ENCODE measurements around the gene DUOXA1.

DUOXA1 gene

DNA sequence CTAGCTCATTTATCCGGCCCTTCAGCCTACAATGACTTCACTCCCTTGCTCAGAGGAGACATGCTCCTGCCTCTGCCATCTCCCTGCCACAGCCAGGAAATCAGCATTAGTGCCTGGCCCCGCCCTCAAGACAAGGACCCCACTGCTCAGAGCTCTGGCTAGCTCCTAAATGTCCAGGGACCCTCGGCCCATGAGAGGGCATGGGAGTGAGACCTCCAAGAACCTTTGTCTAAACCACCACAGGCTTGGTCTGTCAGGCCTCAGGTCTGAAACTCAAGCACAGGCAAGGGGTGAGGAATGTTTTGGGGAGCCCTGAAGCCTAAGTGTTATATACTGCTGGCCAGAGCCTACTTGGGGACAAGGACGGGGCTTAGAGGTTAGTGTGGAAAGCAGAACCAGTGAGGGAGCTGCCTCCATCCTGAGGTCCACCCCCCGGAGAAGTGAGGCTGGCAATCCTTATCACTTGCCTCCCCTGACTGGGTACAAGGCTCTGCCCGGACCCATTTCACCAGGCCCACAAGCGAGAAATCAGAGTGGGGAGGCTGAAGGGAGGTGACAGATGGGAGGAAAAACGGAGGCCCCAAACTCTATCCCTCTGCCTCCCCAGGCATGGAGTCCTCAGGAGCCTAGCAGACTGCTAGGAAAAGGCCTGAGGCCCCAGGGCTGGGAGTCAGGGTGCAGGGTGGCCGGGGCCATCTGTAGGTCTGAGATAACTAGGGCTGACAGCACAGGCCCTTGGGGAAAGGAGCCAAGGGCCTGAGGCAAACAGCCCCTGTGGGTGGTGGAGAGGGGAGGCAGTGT, 39.3 kb upstream of the DUOXA1 start:
- H3K9me3 ChIP-seq (ENCODE audit: insufficient read depth, low read length): no peaks in the 10 kb centered on the region
- no peaks in the 10 kb centered on the region for H3K27me3 ChIP-seq (ENCODE audit: insufficient read depth, insufficient read length)
- no peak for DNase-seq (ENCODE audit: low read depth, low spot score)
- peaks cover 3% of the 10 kb centered on the region for H3K36me3 ChIP-seq (ENCODE audit: insufficient read depth, insufficient read length, low read length)
- TF ChIP-seq SUZ12 (IDR thresholded peaks at IDR 0.05; ENCODE audit: extremely low read depth, insufficient read depth, insufficient read length) (no peak), ZNF274 (IDR thresholded peaks at IDR 0.05; ENCODE audit: low read depth, low read length) (no peak), YY1 (IDR thresholded peaks at IDR 0.05; ENCODE audit: insufficient read depth, insufficient read length) (no peak)
- peaks cover 20% of the 10 kb centered on the region for H3K4me1 ChIP-seq (ENCODE audit: insufficient read depth, insufficient read length)
- H3K4me3 ChIP-seq (ENCODE audit: insufficient read length, low read depth): no peak overlapping the region
- H3K9ac ChIP-seq (ENCODE audit: insufficient read length, low read depth): peak overlapping the region; percentile 21

DNA sequence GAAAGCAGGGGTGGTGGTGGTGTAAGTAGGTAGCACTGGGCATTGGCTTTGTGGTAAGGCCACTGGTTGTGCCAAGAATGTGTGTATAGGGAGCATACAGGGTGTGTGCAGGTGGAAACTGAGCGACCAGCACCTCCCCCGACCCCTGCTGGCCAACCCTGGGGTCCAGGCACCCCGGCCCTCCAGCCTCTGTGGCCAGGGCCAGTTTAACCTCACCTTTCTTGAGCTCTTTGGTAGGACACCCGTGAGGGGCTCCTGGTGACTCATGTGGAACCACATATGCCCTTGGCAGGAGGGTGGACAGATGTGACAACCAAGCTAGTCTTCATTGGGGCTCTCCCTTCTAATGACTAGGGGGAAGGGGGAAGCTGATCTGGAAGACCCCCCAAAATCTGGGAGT, 38.6 kb upstream of the DUOXA1 start:
- Histone ChIP-seq H3K9ac (ENCODE audit: insufficient read length, low read depth) (no peak overlapping the region), H3K36me3 (ENCODE audit: insufficient read depth, insufficient read length, low read length) (no peaks in the 10 kb centered on the region), H3K9me3 (ENCODE audit: insufficient read depth, low read length) (no peaks in the 10 kb centered on the region), H3K4me1 (ENCODE audit: insufficient read depth, insufficient read length) (peaks cover 18% of the 10 kb centered on the region), H3K27me3 (ENCODE audit: insufficient read depth, insufficient read length) (no peaks in the 10 kb centered on the region), H3K4me3 (ENCODE audit: insufficient read length, low read depth) (no peak overlapping the region)
- DNase-seq (ENCODE audit: low read depth, low spot score): no peak
- TF ChIP-seq YY1 (IDR thresholded peaks at IDR 0.05; ENCODE audit: insufficient read depth, insufficient read length) (no peak), SUZ12 (IDR thresholded peaks at IDR 0.05; ENCODE audit: extremely low read depth, insufficient read depth, insufficient read length) (no peak), ZNF274 (IDR thresholded peaks at IDR 0.05; ENCODE audit: low read depth, low read length) (no peak)

DNA sequence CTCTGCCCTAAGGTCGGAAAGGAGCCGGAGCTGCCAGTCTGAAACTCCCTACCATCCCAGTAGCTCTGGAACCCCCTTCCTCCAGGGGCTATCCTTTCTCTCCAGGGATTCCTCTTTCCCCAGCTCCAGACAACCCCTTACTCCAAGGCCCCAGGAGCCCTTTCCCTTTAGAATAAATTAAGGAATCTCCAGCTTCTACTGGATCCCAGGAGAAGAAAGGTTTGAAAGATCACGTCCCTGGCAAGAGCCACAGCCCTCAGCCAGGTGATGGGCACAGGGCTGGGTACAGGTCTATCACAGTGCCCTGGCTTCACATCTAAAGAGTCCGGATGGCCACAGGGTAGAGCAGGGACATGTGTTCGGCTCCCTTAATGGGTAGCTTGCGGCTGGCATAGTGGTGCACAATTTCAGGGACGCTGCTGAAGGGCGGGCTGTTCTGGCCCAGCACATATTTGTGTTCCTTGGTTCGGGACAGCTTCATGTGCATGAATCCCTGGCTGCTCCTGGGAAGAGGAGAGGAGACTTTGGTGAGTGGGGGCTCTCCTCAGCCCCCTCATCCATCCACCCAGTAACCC, 38.0 kb upstream of the DUOXA1 start:
- peak overlapping the region; percentile 85 for H3K9ac ChIP-seq (ENCODE audit: insufficient read length, low read depth)
- H3K4me1 ChIP-seq (ENCODE audit: insufficient read depth, insufficient read length): peaks cover 19% of the 10 kb centered on the region
- no peak for TF ChIP-seq ZNF274 (IDR thresholded peaks at IDR 0.05; ENCODE audit: low read depth, low read length)
- no peak for TF ChIP-seq SUZ12 (IDR thresholded peaks at IDR 0.05; ENCODE audit: extremely low read depth, insufficient read depth, insufficient read length)
- TF ChIP-seq YY1 (IDR thresholded peaks at IDR 0.05; ENCODE audit: insufficient read depth, insufficient read length): no peak
- no peaks in the 10 kb centered on the region for H3K27me3 ChIP-seq (ENCODE audit: insufficient read depth, insufficient read length)
- DNase-seq (ENCODE audit: low read depth, low spot score): no peak
- H3K36me3 ChIP-seq (ENCODE audit: insufficient read depth, insufficient read length, low read length): no peaks in the 10 kb centered on the region
- H3K4me3 ChIP-seq (ENCODE audit: insufficient read length, low read depth): peak overlapping the region; percentile 40
- no peaks in the 10 kb centered on the region for H3K9me3 ChIP-seq (ENCODE audit: insufficient read depth, low read length)

DNA sequence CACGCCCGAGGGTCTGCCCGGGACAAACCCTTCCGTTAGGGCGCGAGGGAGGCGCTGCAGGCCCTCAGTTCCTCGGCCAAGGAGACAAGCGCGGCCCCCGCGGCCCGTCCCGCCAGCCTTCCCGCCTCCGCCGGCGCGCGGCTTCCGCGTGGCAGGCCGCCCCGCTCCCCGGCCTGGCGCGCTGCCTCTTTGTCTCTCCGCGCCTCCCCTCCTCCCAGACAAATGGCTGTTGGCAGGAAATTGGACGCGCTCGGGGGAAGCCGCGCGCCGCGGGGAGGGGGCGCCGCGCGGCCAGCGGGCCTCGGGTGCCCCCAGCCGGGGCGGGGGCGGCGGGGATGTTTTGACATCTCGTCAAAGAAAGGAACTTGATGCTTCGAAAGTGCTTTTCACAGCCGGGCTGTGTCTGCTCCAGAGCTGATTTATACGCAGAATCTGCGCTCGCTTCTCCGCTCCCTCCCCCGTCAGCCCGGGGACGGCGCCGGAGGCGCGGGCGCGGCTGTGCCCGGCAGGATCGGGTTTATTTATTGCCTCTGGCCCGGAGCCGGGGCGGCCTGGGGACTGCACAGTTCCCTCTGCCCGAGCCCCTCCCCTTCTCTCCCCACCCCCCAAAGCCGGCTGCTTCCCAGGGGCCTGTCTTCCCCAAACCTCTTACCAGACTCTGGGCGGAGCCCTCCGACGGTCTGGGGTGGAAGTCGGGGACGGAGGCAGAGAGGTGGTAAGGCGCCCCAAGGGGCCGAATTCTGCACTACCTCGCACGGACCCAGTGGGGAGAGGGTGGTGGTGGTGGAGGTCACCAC, 37.4 kb upstream of the DUOXA1 start:
- Histone ChIP-seq H3K36me3 (ENCODE audit: insufficient read depth, insufficient read length, low read length) (no peaks in the 10 kb centered on the region), H3K4me3 (ENCODE audit: insufficient read length, low read depth) (peak overlapping the region; percentile 40), H3K4me1 (ENCODE audit: insufficient read depth, insufficient read length) (peaks cover 20% of the 10 kb centered on the region)

DNA sequence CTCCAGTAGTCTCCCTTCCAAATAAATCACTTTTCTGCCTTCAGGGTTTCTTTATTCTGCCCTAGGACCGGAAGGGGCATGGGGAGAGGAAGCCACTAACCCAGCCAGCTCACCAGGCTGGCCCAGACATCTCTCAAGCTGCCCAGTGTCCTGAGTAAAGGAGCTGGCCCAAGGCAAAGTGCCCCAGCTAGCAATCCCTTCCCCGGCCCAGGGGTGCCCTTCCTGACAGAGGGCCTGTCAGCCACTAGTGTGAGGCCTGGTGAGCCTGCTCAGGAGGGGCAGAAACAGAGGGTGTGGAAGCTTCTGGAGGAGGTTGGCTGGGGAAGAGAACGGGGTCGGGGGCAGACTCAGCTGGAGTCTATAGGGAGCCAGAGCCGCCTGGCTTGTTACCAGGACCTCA, 35.9 kb upstream of the DUOXA1 start:
- H3K9ac ChIP-seq (ENCODE audit: insufficient read length, low read depth): no peak overlapping the region

More for the DNA sequence above, 37.4 kb upstream of the DUOXA1 start:
- H3K9ac ChIP-seq (ENCODE audit: insufficient read length, low read depth): peak overlapping the region; percentile 85
- TF ChIP-seq ZNF274 (IDR thresholded peaks at IDR 0.05; ENCODE audit: low read depth, low read length) (no peak), SUZ12 (IDR thresholded peaks at IDR 0.05; ENCODE audit: extremely low read depth, insufficient read depth, insufficient read length) (no peak), YY1 (IDR thresholded peaks at IDR 0.05; ENCODE audit: insufficient read depth, insufficient read length) (no peak)
- H3K9me3 ChIP-seq (ENCODE audit: insufficient read depth, low read length): no peaks in the 10 kb centered on the region
- peak; percentile 75 for DNase-seq (ENCODE audit: low read depth, low spot score)
- H3K27me3 ChIP-seq (ENCODE audit: insufficient read depth, insufficient read length): no peaks in the 10 kb centered on the region

DNA sequence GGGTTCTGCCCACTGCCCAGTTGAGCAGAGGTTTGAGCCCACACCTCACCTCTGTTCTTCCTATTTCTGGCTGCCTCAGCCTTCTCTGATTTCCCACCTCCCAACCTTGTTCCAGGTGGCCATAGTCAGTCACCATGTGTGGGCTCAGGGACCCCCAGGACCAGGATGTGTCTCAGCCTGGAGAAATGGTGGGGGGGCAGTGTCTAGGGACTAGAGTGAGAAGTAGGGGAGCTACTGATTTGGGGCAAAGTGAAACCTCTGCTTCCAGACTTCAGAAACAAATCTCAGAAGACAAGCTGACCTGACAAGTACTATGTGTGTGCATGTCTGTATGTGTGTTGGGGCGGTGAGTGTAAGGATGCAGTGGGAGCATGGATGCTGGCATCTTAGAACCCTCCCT, 35.2 kb upstream of the DUOXA1 start:
- no peaks in the 10 kb centered on the region for H3K36me3 ChIP-seq (ENCODE audit: insufficient read depth, insufficient read length, low read length)
- TF ChIP-seq ZNF274 (IDR thresholded peaks at IDR 0.05; ENCODE audit: low read depth, low read length): no peak
- no peak for DNase-seq (ENCODE audit: low read depth, low spot score)
- H3K4me3 ChIP-seq (ENCODE audit: insufficient read length, low read depth): no peak overlapping the region
- no peaks in the 10 kb centered on the region for H3K27me3 ChIP-seq (ENCODE audit: insufficient read depth, insufficient read length)
- peaks cover 20% of the 10 kb centered on the region for H3K4me1 ChIP-seq (ENCODE audit: insufficient read depth, insufficient read length)
- no peaks in the 10 kb centered on the region for H3K9me3 ChIP-seq (ENCODE audit: insufficient read depth, low read length)
- no peak overlapping the region for H3K9ac ChIP-seq (ENCODE audit: insufficient read length, low read depth)

More for the DNA sequence above, 35.9 kb upstream of the DUOXA1 start:
- no peaks in the 10 kb centered on the region for H3K27me3 ChIP-seq (ENCODE audit: insufficient read depth, insufficient read length)
- H3K4me3 ChIP-seq (ENCODE audit: insufficient read length, low read depth): no peak overlapping the region
- peaks cover 20% of the 10 kb centered on the region for H3K4me1 ChIP-seq (ENCODE audit: insufficient read depth, insufficient read length)
- H3K9me3 ChIP-seq (ENCODE audit: insufficient read depth, low read length): no peaks in the 10 kb centered on the region
- H3K36me3 ChIP-seq (ENCODE audit: insufficient read depth, insufficient read length, low read length): no peaks in the 10 kb centered on the region
- TF ChIP-seq ZNF274 (IDR thresholded peaks at IDR 0.05; ENCODE audit: low read depth, low read length) (no peak), SUZ12 (IDR thresholded peaks at IDR 0.05; ENCODE audit: extremely low read depth, insufficient read depth, insufficient read length) (no peak), YY1 (IDR thresholded peaks at IDR 0.05; ENCODE audit: insufficient read depth, insufficient read length) (no peak)
- no peak for DNase-seq (ENCODE audit: low read depth, low spot score)

DNA sequence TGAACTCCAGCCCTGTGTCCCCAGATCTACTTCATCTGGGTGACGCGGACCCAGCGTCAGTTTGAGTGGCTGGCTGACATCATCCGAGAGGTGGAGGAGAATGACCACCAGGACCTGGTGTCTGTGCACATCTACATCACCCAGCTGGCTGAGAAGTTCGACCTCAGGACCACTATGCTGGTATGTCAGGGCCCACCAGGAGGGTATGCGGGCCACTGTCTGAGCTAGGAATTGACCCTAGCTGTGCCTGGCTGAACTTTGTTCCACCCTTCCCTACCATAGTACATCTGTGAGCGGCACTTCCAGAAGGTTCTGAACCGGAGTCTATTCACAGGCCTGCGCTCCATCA, 33.8 kb upstream of the DUOXA1 start:
- Histone ChIP-seq H3K27me3 (ENCODE audit: insufficient read depth, insufficient read length) (no peaks in the 10 kb centered on the region), H3K36me3 (ENCODE audit: insufficient read depth, insufficient read length, low read length) (no peaks in the 10 kb centered on the region), H3K9me3 (ENCODE audit: insufficient read depth, low read length) (no peaks in the 10 kb centered on the region), H3K4me1 (ENCODE audit: insufficient read depth, insufficient read length) (peaks cover 20% of the 10 kb centered on the region), H3K4me3 (ENCODE audit: insufficient read length, low read depth) (no peak overlapping the region), H3K9ac (ENCODE audit: insufficient read length, low read depth) (no peak overlapping the region)
- no peak for DNase-seq (ENCODE audit: low read depth, low spot score)
- TF ChIP-seq SUZ12 (IDR thresholded peaks at IDR 0.05; ENCODE audit: extremely low read depth, insufficient read depth, insufficient read length) (no peak), YY1 (IDR thresholded peaks at IDR 0.05; ENCODE audit: insufficient read depth, insufficient read length) (no peak), ZNF274 (IDR thresholded peaks at IDR 0.05; ENCODE audit: low read depth, low read length) (no peak)
